Stimulated activated naive CD4-positive, alpha-beta T cell (primary cell): ENCODE data around the gene TPRX2.
"Not testable (repeated sequence)": the region's sequence is repeated elsewhere in the genome, so short reads cannot be mapped to it uniquely, and the experiment has no call there.

ENCODE experiments used
- DNase-seq, 6 experiments: peaks; one replicate each; lab custom pipeline; 2025; lab: John Stamatoyannopoulos, UW

TPRX2 gene, protein sequence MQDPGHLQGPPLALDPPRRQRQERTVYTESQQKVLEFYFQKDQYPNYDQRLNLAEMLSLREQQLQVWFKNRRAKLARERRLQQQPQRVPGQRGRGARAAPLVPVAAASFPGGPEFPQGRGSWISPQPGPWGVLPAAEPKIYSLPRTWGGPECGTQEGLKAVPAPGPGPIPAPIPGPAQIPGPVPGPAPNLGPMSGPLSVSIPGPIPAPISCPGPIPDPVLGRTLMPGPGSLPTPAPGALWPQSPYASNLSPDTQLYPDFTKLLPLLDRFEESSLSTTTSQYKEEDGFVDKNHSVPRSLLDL

DNA sequence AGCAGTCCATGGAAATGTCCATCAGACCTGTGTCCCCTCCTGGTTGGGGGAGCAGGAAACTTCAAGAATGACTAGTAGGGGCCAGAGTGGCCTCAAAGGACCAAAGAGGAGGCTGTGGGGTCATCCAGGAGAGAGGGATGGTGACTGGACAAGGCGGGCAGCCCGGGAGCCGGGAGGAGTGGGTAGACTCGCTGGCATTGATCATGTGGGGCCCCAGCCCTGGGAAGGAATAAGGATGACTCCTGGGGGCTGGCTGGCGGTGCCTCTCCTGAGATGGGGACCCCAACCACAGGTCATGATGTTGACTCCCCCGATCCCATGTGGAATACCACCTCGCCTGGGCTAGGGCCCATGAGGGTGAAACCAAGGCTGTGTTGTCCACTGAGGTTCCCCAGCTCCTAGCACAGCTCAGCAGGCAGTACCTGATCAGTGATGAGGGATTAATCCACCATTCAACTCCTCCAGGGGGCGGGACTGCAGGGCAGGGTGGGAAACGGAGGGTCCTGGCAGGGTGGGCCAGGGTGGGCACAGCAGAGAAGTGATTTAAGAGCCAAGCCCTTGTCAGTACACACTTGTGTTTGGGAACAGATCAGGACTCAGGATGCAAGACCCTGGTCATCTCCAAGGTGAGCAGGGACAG is at the start of gene TPRX2:
Gene TPRX2 (plus strand): TSS at position 590 of the 640 bp plus-strand sequence. CDS start 12 bp downstream, at position 602.
- DNase-seq = not testable (repeated sequence)

DNA sequence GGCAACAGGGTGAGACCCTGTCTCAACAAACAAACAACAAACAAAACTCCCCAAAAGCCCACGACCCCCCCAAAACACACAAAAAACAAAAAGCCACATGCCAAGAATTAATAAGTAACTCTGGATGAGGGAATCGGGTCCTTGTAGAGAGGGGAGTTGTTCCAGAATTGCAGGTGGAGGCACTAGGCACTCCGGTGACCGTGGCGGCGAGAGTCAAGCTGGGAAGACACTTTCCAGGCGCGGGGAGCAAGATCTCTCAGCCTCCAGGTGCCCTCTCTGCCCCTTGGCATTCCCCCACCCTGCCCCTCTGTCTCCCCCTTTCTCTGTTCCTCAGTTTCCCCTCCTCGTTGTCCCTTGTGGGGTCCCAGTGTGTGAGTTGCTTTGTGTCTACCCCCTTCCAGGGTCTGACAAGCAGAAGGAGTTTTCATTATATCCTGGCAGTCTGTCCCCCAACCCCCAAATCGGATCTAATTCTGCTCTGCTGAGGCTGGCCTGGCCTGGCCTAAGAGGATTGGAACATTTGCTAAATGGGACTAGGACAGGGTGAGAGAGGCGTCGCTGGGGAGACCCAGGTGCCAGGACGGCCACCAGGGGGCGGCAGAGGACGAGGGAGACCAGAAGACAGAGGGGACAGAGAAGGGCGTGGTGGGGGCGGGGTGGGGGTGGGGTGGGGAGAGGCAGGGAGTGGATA is 45.6 kb upstream of the TPRX2 start:
- peak; percentile 19 to 71 (median 64) for DNase-seq

DNA sequence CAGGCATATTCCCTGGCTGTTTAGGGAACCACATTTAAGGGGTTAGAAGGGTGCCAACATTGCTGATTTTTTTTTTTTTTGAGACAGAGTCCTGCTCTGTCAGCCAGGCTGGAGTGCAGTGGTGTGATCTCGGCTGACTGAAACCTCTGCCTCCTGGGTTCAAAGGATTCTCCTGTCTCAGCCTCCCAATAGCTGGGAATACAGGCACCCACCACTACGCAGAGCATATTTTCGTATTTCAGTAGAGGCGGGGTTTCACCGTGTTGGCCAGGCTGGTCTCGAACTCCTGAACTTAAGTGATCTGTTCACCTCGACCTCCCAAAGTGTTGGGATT is 45.1 kb upstream of the TPRX2 start:
- no peak for DNase-seq

DNA sequence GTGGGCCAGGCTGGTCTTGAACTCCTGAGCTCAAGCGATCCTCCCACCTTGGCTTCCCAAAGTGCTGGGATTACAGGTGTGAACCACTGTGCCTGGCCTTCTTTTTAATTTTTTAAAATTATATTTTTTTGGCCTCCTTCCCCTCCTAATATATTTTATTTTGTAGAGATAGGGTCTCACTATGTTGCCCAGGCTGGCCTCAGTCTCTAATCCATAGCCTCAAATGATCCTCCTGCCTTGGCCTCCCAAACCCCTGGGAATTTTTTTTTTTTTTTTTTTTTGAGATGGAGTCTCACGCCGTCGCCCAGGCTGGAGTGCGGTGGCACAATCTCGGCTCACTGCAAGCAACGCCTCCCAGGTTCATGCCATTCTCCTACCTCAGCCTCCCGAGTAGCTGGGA is 42.8 kb upstream of the TPRX2 start:
- DNase-seq = not testable (repeated sequence)

GRCh38 chr19:47818221-47818620 is 40.8 kb upstream of the TPRX2 start:
- DNase-seq = not testable (repeated sequence)

DNA sequence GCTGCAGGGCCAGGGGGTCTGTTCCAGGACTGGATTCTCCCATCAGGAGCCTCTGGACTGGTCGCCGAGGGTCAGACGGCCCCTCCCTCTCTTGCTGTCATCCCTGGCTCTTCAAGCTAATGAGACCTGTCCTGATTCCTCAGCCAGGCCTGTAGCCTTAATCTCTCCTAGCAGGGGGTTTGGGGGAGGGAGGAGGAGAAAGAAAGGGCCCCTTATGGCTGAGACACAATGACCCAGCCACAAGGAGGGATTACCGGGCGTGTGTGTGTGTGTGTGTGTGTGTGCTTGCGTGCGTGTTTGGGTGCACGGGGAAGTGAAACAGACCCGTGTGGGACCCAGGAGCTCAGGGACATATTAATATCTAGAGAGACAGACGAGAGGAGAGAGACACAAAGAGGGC is 39.2 kb upstream of the TPRX2 start:
- DNase-seq = no peak

DNA sequence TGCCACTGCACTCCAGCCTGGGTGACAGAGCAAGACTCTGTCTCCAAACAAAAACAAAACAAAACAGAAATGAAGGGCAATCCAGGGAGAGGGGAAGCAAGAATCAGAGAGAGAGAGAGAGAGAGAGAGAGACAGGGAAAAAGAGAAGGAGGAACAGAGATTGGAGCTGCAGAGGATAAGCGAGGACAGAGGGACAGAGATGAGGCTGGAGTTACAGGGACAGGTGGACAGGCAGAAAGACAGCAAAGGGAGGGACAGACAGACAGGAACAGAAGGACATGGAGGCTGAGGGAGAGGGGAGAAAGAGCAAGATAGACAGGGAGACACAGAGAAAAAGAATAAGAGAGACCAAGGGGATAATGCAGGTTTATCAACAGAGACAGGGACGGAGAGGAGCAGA is 38.6 kb upstream of the TPRX2 start:
- DNase-seq = no peak

DNA sequence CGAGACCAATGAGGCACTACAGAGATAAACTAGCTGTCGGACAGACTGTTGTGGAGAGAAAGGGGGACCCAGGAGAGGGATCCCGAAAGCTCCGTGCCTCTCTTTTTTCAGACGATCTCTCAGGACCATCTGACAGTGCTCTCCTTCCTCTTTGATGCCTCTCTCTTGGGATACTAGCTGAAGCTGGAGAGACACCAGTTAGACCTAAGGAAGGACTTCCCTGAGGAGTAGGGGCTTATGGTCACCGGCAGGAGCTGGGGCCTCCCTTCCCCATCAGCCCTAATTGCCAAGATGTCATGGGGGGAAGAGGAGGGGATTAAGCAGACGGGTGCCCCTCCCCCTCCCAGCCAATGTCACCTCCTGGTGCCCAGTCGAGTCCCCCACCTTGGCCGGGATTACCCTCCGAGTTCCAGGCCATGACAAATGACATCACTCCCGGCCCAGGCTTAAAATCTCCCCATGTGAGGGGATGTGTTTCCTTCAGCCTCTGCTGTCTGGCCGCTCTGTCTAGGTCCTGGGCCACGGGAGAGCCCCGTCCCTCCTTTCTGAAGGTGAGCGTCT is 37.5 kb upstream of the TPRX2 start, which contains the start of gene CRX:
Gene CRX (plus strand): TSS at position 478 of the 561 bp plus-strand sequence. CDS start 12,507 bp downstream, outside the sequence.
- no peak for DNase-seq

- DNase-seq = no peak
These were observed 34.6 kb upstream of the TPRX2 start for GRCh38 chr19:47824396-47824795.

- DNase-seq = no peak
These were observed 32.2 kb upstream of the TPRX2 start for GRCh38 chr19:47826800-47827199.

GRCh38 chr19:47832723-47833122 is 26.3 kb upstream of the TPRX2 start:
- no peak for DNase-seq

DNA sequence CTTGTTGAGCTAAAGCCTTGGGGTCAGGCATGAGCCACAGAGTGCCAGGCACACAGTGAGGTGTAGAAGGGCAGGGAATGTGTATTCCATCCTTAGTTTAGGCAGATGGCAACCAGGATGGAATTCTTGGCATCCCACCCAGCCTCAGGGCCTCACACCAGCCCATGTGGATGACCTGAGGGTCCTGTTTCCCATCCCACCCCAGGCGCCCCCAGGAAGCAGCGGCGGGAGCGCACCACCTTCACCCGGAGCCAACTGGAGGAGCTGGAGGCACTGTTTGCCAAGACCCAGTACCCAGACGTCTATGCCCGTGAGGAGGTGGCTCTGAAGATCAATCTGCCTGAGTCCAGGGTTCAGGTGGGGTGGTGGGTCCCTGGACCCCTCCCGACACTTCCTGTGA is 23.0 kb upstream of the TPRX2 start:
- no peak for DNase-seq

DNA sequence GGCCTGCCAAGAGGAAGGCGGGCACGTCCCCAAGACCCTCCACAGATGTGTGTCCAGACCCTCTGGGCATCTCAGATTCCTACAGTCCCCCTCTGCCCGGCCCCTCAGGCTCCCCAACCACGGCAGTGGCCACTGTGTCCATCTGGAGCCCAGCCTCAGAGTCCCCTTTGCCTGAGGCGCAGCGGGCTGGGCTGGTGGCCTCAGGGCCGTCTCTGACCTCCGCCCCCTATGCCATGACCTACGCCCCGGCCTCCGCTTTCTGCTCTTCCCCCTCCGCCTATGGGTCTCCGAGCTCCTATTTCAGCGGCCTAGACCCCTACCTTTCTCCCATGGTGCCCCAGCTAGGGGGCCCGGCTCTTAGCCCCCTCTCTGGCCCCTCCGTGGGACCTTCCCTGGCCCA is 19.6 kb upstream of the TPRX2 start:
- no peak for DNase-seq

GRCh38 chr19:47839913-47840312 is 19.1 kb upstream of the TPRX2 start:
- DNase-seq = no peak

DNA sequence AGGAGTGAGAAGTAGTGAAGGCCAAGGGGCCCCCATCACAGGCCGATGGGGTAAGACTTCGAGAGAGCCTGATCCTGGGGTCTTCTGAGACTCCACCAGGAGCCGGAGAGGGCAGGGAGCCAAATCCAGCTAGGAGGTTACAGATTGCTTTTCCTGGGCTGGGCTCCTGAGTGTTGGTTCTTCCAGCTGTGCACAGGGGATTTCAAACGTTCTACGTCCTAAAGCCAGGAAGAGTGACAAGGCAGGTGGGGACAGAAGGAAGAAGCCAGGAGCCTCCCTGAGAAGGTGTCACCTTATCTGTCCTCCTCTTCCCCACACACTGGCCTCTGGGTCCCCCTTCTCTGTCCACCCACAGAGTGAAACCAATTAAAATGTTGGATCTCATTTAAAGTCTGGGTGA is 16.1 kb upstream of the TPRX2 start:
- no peak for DNase-seq

DNA sequence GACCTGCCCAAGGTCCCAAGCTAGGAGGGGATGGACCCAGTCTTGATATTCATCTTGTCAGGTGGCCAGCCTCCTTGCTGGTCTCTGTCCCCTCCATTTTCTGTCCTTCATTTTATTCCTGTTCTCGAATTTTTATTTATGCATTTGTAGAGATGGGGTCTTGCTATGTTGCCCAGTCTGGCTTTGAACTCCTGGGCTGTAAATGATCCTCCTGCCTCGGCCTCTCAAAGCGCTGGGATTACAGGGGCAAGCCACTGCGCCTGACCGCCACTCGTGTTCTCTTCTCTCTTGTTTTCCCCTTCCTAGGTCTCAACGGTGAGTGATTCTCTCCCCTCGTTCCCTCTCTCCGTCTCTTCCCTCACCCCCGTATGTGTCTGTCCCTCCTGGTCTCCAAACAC is 10.6 kb upstream of the TPRX2 start:
- no peak for DNase-seq

DNA sequence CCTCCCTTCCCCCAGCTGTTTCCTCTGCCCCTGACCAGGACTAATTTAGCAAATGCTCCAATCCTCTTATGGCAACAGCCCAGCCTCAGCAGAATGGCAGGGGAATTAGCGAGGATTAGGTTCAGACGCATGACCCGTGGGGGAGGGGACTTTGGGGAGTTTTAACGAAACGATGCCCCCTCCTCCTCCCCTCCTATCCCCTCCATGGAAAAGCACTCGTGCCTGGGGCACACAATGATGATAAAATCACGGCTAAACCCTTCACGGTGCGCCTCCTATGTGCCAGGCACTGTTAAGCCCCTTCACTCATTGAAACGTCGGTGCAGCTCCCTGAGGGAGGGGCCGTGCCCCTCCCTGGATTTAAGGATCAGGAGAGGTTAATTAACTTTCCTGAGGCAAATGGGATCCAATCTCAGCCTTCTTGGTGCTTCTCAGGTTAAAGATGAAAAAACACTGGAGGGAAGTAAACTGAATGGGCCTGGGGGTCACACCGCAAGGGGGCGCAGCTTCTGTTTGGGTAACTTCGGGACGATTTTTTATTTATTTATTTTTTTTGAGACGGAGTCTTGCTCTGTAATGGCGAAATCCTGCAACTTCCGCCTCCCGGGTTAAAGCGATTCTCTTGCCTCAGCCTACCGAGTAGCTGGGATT is 10.1 kb upstream of the TPRX2 start:
- DNase-seq = peak in 4 of 6 experiments; percentile 2 to 21 (median 7)

DNA sequence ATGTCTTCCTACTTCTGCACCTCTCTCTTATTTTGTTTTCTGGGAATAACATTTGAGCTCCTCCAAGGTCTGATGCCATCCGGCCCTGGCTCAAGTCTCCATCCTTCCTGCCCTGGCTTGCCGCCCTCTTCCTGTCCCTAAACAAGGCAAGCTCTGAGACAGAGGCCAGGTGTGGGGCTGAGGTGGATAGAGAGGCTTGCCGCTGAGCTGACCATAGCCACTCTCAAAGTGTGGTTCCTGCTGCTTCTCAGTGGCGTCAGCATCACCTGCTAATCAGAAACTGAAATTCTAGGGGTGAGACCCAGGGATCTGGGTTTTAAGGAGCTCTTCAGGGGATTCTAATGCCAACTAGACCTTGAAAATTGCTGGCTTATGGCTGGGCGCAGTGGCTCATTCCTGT is 6.0 kb upstream of the TPRX2 start:
- no peak for DNase-seq

DNA sequence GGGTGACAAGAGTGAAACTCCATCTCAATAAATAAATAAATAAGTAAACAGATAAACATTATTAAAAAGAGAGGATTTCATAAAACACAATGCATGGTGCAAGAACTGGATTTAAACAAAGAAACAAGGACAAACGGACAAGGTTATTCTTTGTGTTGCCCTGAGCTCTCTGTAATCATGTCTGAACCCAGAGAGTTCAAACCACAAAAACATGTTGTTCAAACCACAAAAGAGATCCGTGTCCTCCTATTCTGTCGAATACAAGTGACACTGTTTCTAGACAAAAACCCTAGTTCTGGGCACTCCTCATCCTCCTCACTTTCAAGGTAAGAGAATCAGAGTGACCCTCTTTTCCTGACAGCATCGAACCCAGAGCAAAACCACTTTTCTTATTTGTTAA is 4.6 kb upstream of the TPRX2 start:
- DNase-seq = no peak

- not testable (repeated sequence) for DNase-seq
These were observed 804 bp upstream of the TPRX2 start for GRCh38 chr19:47858231-47858630.

GRCh38 chr19:47859838-47860237 is 803 bp downstream of the TPRX2 start:
- not testable (repeated sequence) for DNase-seq

DNA sequence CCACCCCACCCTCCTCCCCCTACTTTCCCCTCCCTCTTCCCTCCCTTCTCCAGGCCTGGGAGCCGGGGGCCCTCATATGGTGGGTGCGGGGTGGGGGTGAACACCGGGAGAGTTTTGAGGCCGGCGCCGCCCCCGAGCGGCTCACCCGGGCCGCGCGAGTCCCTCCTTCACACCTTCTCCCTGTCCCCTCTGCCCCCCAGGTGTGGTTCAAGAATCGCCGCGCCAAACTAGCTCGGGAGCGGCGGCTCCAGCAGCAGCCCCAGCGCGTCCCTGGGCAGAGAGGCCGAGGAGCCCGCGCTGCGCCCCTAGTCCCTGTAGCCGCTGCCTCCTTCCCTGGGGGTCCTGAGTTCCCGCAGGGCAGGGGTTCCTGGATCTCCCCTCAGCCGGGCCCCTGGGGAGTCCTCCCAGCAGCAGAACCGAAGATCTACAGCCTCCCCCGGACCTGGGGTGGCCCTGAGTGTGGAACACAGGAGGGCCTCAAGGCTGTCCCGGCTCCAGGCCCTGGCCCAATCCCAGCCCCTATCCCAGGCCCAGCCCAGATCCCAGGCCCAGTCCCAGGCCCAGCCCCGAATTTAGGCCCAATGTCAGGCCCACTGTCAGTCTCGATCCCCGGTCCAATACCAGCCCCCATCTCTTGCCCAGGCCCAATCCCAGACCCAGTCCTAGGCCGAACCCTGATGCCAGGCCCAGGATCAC is 1.7 kb downstream of the TPRX2 start:
- no peak for DNase-seq
